GM20431 (cell line): ENCODE measurements around the gene ZNF879.

Source experiments
- in situ Hi-C: fragments of 300-500 bp; cut with MseI, MboI; formaldehyde crosslinking; loops from one replicate; pipeline ENCODE4 v1.15.0; 2020; ENCODE audit warnings: low sequenced_read_pairs; ENCODE audit not compliant: unreplicated experiment

The ZNF879 gene

DNA sequence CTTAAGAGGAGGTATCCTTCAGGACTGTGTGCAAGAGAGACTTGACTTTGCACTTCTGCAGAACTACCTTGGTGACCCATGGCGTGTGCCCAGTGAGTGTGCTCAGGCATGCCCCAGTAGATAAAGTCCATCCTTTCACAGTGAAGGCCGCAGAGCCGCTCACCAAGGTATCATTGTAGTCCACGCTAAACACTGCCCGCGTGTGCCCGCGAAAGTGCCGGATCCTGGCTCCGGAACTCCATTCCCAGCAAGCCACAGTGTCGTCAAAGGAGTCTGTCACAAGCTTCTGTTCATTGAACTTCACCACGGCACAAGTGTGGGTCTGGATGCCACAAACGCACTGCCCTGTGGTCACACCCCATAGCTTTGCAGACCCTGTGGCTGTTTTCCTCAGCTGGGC, 25.2 kb upstream of the ZNF879 start:
- in situ Hi-C loops: no loop called here

DNA sequence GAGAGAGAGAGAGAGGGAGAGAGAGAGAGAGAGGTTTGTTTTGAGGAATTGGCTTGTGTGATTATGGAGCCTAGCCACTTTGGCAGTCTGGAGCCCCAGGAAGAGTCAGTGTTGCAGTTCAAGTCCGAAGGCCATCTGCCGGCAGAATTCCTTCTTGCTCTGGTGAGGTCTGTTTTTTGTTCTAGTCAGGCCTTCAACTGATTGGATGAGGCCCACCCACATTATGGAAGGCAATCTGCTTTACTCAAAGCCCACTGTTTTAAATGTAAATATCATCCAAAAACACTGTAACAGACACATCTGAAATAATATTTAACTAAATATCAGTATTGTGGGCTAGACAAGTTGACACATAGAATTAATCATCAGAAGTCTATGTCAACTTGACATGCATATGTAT, 17.0 kb upstream of the ZNF879 start:
- in situ Hi-C loops: no loop called here

DNA sequence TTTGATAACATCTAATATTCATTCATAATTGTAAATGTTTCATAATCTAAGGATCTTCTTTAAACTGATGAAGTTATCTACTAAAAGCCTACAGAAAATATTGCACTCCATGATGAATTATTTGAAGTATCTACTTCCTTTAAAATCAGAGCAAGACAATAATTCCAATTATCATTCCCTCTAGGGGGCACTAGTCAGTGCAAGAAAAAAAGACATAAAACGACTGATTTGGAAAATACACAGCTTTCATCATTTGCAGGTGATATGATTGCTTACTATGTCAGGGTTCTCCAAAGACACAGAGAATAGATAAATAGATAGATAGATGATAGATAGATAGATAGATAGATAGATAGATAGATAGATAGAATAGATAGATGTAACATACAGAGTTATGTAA, 14.9 kb upstream of the ZNF879 start:
- in situ Hi-C loops: no loop called here

DNA sequence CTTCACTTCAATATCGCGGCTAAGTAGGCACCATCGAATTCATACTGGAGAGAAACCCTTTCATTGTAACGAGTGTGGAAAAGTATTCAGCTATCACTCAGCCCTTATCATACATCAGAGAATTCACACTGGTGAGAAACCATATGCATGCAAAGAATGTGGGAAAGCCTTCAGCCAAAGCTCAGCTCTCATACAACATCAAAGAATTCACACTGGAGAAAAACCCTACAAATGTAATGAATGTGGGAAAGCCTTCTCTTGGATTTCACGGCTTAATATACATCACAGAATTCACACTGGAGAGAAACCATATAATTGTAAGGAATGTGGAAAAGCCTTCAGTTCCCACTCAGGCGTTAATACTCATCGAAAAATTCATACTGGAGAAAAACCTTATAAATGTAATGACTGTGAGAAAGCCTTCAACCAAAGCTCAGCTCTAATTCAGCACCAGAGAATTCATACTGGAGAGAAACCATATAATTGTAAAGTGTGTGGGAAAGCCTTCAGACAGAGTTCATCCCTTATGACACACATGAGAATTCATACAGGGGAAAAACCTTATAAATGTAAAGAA, 9.5 kb downstream of the ZNF879 start:
- in situ Hi-C loops: no loop called here

DNA sequence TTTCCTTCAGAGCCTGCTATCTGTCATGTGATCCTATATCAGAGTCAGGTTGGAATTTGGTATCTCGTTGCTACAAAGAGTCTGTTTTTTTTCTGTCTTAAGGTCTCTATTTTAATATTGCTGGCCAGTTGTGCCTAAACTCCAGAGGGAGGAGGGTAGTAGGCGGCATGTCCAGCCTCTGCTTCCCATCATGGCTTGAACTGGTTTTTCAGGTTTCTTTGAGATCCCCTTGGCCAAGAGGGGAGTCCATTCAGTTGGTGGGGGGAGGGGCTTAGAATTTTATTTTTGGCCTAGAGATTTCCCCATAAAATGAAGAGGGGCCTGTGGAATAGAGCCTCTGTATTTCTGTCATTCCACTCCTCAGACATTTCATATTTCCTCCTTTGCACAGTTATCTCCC, 21.2 kb downstream of the ZNF879 start:
- in situ Hi-C loops: no loop called here

DNA sequence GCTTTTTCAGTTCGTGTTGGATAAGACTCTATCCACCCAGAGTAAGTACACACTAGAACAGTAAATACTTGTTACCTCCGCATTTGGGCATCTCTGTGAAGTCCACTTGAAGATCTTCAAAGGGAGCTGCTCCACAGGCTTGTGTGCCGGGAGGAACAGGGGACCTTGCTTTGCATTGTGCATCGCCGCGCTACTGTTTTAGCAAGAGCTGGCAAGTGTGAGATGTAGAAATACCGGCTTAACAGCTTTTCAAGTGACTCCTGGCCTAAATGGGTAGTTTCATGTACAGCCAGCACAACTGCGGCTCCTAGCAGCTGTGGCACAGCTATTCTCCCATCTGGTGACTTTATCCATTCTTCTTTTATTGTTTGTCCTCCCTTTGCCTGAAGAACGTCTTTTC, 28.2 kb downstream of the ZNF879 start:
- in situ Hi-C loops: no loop called here

DNA sequence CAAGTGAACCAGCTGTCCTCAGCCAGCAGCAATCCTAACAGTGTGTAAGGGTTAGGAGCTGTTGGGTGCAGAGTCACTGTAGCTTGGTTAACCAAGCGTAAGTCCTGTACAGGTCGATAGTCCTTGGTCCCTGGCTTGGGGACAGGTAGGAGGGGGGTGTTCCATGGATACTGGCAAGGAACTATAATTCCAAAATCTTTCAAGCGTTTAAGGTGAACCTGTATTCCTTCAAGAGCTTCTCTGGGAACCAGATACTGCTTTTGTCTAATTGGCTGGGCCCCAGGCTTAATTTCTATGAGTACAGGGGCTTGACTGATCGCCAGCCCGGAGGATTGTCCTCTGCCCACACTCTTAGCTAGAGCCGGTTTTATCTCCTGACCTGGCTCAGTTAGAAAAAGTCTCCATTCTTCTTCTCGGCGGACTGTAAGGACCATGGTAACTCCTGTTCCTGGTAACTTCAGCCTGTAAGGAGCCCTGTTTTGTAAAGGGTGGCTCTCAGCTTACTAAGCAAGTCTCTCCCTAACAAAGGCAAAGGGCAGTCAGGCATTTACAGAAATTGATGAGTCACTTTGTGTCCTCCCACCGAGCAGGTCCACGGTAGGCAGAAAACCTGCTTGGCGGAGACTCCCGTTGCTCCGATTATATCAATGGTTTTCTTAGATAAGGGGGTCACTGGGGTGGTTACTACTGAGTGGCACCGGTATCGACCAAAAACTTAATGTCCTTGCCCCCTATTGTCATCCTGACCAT, 30.6 kb downstream of the ZNF879 start:
- in situ Hi-C loops: no loop called here

DNA sequence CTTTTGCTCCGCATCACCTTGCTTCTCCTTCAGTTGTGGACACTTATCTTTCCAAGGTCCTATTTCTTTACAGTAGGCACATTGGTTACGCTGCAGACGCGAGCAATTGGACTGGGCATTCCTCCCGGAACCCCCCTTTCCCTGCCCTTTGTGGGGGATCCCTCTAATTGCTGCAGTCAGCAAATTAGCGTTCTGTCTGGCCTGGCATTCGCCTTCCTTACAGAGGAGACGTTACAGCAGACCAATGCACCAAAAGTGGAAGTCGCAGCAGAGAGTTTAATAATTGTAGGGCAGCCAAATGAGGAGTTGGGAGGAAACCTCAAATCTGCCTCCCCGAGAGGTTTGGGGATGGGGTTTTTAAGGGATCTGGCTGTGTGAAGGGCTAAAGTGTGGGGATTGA, 31.3 kb downstream of the ZNF879 start:
- in situ Hi-C loops: no loop called here

DNA sequence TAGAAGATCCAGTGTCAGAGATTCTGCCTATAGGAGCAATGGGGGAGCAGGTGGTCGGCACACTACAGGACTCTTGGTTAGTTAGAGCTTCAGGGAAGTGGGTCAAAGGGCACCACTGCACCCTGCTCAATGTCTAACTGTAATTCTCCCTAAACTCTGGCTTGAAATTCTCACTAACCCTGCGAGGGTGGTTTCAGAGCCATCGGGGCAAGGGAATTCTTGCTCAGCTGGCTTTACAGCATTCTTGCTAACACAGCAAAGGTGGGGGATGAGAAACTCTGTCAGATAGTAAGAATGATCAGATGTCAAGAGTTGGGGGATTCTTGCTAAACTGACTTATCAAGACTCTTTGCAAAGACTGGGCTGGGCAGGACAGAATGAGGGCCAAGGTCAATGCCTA, 31.8 kb downstream of the ZNF879 start:
- in situ Hi-C loops: no loop called here

DNA sequence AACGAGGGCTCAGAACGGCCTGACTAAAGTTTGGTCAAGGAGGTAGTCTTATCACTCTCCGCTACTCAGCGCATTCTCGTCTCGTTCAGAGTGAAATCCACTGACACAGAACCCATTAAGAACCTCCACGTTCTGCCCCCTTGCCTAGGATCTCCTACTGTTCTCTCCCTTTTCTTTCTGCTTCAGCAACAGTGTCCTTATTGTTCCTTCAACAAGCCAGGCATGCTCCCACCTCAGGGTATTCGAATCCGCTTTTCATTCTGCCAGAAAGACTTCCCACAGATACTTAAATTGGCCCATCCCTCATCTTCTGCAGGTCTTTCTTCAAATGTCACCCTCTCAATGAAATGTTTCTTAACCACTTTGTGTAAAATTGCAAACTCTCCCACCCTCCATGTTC, 32.2 kb downstream of the ZNF879 start:
- in situ Hi-C loops: no loop called here

DNA sequence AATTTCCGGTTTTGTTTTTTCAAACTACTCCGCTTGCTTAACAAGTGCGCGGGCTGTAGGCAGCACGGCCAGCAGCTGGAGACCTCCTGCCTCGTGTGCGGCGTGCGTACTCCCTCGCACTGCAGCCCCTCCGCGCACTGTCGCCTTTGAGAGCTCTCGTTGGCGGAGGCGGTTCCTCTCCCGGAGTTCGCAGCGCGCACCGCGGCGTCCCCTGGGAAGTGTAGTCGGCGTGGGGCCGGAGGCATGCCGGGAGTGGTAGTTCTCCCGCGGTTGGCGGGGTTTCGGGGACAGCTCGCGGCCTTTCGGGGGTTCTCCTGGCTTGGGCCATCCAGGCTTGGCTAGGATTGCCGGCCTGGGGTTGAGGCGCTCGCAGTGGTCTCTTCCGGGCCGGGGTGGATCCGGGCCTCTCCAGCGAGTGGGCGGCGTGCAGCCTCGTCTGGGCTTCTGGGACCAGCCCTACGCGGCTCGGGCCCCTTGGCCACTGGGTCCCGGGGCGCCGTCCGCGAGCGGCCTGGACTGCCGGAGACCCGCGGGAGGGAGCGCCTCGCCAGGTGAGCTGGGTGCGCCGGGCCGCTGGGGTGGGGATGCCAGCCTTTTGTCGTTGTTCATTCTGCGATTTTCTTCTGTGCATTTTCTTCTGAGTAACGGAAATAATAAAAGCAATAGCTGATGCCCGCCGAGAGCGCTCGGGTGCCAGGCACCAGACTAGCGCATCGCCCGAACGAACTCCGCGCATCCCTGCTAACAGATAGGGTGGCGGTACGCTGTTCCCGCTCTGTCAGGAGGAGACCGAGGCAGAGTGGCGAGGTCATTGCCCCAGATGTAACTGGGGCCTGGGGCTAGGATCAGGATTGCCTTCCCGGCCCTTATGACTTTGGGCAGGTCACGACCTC, 36.8 kb downstream of the ZNF879 start, which contains the start of gene ZNF354C:
Gene ZNF354C (plus strand): TSS at position 258 of the 893 bp plus-strand sequence. CDS start 1,696 bp downstream, outside the sequence.
- in situ Hi-C loops: no loop called here

DNA sequence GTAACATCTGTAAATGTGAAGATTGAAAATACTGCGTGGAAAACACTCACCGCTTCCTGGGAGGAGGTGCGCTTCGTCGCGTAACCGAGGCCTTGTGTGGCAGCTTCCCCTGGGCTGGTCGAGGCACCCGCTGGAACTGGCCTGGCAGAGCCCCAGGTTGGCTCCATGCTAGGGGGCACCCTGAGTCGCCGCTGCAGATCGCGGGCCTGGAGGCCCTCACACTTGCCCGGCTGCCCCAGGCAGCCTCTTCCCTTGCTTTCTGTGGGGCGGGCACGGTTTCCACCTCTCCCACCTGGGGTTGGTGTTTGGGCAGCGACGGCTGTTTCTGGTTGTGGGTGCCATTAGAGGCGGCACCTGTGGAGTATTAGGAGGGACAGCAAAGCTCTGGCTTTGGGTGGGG, 37.4 kb downstream of the ZNF879 start:
- in situ Hi-C loops: no loop called here

DNA sequence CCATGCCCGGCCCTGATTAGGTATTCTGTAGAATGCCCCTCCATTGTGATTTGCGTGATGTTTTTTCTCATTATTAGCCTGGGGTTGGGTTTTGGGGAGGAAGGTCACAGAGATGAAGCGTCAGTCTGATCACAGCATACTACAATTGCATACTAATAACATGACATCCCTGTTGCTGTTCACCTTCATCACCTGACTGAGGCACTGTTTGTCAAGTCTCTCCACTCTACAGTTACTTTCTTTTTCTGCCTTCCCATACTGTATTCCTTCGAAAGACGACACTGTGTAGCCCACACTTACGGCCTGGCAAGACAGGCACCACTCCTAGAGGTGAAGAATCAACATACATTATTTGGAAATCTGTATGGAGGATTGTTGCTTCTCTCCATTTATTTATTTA, 42.1 kb downstream of the ZNF879 start:
- in situ Hi-C loops: no loop called here

DNA sequence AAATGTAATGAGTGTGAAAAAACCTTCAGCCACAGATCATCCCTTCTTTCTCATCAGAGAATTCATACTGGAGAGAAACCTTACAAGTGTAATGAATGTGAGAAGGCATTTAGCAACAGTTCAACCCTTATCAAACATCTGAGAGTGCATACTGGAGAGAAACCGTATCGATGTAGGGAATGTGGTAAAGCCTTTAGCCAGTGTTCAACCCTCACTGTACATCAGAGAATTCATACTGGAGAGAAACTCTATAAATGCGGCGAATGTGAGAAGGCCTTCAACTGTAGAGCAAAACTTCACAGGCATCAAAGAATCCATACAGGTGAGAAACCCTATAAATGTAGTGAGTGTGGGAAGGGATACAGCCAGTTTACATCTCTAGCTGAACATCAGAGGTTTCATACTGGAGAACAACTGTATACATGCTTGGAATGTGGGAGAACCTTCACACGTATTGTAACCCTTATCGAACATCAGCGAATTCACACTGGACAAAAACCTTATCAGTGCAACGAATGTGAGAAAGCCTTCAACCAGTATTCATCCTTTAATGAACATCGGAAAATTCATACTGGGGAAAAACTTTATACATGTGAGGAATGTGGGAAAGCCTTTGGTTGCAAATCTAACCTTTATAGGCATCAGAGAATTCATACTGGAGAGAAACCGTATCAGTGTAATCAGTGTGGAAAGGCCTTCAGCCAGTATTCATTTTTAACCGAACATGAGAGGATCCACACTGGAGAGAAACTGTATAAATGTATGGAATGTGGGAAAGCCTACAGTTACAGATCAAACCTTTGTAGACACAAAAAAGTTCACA, 55.8 kb downstream of the ZNF879 start:
- in situ Hi-C loops: no loop called here

DNA sequence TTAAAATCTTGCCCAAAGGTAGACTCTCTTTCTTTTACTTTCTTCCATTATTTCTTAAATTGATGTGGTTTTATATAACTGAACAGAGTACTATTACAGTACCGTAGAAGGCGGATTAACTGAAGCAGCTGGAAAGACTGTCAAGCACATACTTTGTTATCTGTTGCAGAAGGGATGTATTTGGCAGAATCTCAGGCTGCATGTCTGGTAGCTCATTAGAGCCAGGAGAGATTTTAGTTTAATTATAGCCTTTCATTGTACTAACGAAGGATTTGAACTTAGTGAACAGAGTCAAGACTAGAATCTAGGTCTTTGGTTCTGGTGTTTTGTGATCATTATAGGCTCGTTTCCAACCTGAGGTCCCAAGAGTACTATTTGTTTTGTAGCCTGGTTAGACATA, 57.1 kb downstream of the ZNF879 start:
- in situ Hi-C loops: no loop called here
